Smooth muscle cell (in vitro differentiated cells): ENCODE results near the gene BOD1L1. TPM values are rescaled to one million over a fixed set of nuclear protein-coding genes. Genes with fewer than 3 reads are reported as not detected.

Experiments used
- DNase-seq: peaks from one replicate; lab custom pipeline; 2025; ENCODE audit not compliant: unreplicated experiment; lab: John Stamatoyannopoulos, UW
- H2AFZ ChIP-seq: fragments of 200-600 bp; sonication (generic); 2 replicates; pipeline ENCODE4 v1.6.0; 2016; ENCODE audit warnings: antibody characterized with exemption, low read depth, mild to moderate bottlenecking
- H3F3A ChIP-seq: fragments of 200-600 bp; sonication (generic); 2 replicates; pipeline ENCODE4 v1.6.0; 2017; ENCODE audit warnings: antibody characterized with exemption, low read depth
- H3K27ac ChIP-seq: fragments of 200-600 bp; sonication (generic); 2 replicates; pipeline ENCODE4 v1.5.1; 2016; ENCODE audit warnings: low read depth, mild to moderate bottlenecking
- H3K27me3 ChIP-seq: fragments of 200-600 bp; sonication (generic); 2 replicates; pipeline ENCODE4 v1.6.1; 2016; ENCODE audit warnings: low read depth, mild to moderate bottlenecking
- H3K36me3 ChIP-seq: fragments of 200-600 bp; sonication (generic); 2 replicates; pipeline ENCODE4 v1.5.1; 2016; ENCODE audit warnings: low read depth
- H3K4me1 ChIP-seq: fragments of 200-600 bp; sonication (generic); 2 replicates; pipeline ENCODE4 v1.5.1; 2016; ENCODE audit warnings: low read depth
- H3K4me2 ChIP-seq: fragments of 200-600 bp; sonication (generic); 2 replicates; pipeline ENCODE4 v1.6.0; 2016; ENCODE audit warnings: mild to moderate bottlenecking
- H3K4me3 ChIP-seq: fragments of 200-600 bp; sonication (generic); 2 replicates; pipeline ENCODE4 v1.5.1; 2016; ENCODE audit warnings: mild to moderate bottlenecking
- H3K79me2 ChIP-seq: fragments of 200-600 bp; sonication (generic); 2 replicates; pipeline ENCODE4 v1.6.0; 2016; ENCODE audit warnings: low read depth, mild to moderate bottlenecking
- H3K9ac ChIP-seq: fragments of 200-600 bp; sonication (generic); 2 replicates; pipeline ENCODE4 v1.6.0; 2016; ENCODE audit warnings: low read depth
- H3K9me3 ChIP-seq: fragments of 200-600 bp; sonication (generic); replicated peaks from 2 replicates; pipeline ENCODE4 v1.5.1; 2016; ENCODE audit warnings: low read depth
- H4K20me1 ChIP-seq: fragments of 200-600 bp; sonication (generic); 2 replicates; pipeline ENCODE4 v1.6.0; 2016; ENCODE audit warnings: low read depth
- WGBS: methylation state at CpG from one replicate; pipeline ENCODE4 v1.1.7; 2016; ENCODE audit warnings: low lambda C conversion rate; 5-methylcytosine and 5-hydroxymethylcytosine counted together
- polyA plus RNA-seq: library from polyadenylated mRNA; unstranded; fragments of >200 nt; fragmentation: Nextera tagmentation; extraction: Ambion mirVana; gene quantifications from 2 replicates; pipeline ENCODE4 v1.2.1, GENCODE V29; 2016
- total RNA-seq: library from RNA; depleted of rRNA; stranded (reverse); fragments of >200 nt; gene quantifications from 2 replicates; pipeline ENCODE4 v1.2.3, GENCODE V29; 2014
- TF ChIP-seq, protein P1 (sequence below): fragments of 200-600 bp; sonication (generic); IDR thresholded peaks from 2 replicates; pipeline ENCODE4 v1.5.1; 2017; ENCODE audit warnings: borderline replicate concordance, mild to moderate bottlenecking, antibody characterized with exemption; ENCODE audit not compliant: insufficient read depth, poor library complexity, severe bottlenecking

The BOD1L1 gene
- total and polyA plus RNA-seq, 2 experiments from 2014 or later = 9.8 to 30.9 TPM

DNA sequence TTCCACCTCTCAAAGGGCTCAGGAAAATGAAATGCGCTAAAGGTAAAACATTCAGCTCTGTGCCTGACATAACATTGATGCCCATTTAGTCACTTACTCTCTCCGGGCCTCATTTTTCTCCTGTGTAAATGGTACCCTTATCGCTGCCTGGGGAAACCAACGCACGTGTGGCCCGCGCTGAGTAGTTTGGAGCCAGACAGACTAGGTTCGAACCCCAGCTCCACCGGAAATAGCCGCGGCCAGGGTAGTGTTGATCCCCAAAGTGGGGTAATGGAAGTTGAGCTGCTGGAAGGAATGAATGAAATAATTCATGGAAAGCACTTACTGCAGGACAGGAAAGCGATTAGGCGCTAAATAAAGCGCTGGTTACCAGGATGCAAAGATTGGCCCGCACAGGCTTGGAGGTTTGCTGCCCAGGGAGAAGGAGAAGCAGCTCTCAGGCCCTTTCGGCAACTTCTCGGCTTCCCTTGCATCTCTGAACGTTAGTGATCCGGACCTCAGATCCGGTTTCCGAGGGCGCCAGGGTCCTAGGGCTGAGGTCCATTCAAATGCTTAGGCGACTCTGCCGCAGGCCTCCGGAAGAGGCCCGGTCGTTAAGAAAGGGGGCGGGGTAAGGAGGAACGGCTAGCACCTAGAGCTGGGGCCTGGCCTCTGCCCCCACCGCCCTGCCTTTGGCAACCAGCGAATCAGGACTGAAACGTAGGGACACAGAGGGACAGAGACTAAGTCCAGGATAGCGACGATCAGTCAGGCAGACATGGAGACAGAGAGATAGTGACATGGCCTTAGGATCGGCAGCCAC lies 96.5 kb downstream of the BOD1L1 start:
- Histone ChIP-seq H3K79me2 (no peaks in the 10 kb centered on the region), H3K27me3 (peaks cover 100% of the 10 kb centered on the region), H3K4me3 (peak overlapping the region; percentile 17), H3K4me2 (peak overlapping the region; percentile 66), H3K36me3 (no peaks in the 10 kb centered on the region), H2AFZ (peak overlapping the region; percentile 52), H3K9ac (no peak overlapping the region), H3F3A (no peaks in the 10 kb centered on the region), H3K4me1 (peaks cover 17% of the 10 kb centered on the region), H3K9me3 (no peaks in the 10 kb centered on the region), H4K20me1 (no peaks in the 10 kb centered on the region), H3K27ac (no peak overlapping the region)
- TF ChIP-seq, protein P1, sequence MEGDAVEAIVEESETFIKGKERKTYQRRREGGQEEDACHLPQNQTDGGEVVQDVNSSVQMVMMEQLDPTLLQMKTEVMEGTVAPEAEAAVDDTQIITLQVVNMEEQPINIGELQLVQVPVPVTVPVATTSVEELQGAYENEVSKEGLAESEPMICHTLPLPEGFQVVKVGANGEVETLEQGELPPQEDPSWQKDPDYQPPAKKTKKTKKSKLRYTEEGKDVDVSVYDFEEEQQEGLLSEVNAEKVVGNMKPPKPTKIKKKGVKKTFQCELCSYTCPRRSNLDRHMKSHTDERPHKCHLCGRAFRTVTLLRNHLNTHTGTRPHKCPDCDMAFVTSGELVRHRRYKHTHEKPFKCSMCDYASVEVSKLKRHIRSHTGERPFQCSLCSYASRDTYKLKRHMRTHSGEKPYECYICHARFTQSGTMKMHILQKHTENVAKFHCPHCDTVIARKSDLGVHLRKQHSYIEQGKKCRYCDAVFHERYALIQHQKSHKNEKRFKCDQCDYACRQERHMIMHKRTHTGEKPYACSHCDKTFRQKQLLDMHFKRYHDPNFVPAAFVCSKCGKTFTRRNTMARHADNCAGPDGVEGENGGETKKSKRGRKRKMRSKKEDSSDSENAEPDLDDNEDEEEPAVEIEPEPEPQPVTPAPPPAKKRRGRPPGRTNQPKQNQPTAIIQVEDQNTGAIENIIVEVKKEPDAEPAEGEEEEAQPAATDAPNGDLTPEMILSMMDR = no peak
- no peak for DNase-seq
- WGBS = 20% methylated on average over 35 of the region's 35 CpGs

DNA sequence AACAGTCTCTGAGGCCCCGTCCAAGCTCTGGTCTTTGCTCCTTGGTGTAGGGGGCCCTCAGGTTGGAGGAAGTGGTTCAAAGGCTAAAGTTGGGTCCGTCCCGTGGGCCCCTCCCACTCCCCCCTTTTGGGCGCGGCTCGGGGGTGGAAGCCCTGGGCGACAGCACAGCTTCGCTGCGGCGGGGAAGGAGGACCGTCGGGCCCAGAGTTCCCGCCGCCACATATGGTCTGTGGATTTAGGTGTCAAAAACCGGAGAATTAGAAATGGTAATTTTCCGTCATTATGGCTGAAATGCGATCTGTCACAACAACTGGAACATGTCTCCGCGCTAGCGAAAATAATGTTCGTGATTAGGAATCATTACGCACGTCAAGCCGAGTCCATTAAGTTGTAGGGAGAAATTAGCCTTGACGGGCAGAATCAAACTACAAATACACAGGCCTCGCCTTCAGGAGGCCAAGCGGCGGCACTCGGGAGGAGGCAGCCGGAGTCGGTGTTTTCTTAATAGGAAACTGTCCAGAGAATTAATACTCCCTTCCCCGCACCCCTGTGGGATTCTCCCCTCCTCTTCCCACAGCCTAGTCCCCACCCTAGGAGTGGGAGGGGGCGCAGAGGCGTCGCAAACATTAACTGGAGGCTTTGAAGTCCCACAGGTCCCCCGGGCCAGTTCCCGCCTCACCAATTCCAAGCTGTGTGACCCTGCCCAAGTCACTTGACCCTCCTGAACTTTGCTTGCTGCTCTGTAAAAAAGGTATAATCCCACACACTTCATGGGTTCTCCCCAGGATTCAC lies 98.2 kb downstream of the BOD1L1 start:
- H3K36me3 ChIP-seq = no peaks in the 10 kb centered on the region
- WGBS = 47% methylated on average over 37 of the region's 37 CpGs
- no peak for DNase-seq
- no peaks in the 10 kb centered on the region for H3K9me3 ChIP-seq
- TF ChIP-seq, protein P1 = no peak
- no peak overlapping the region for H2AFZ ChIP-seq
- H3K9ac ChIP-seq = no peak overlapping the region
- H3K4me2 ChIP-seq = no peak overlapping the region
- H4K20me1 ChIP-seq = no peaks in the 10 kb centered on the region
- peaks cover 11% of the 10 kb centered on the region for H3K4me1 ChIP-seq
- H3K79me2 ChIP-seq = no peaks in the 10 kb centered on the region
- no peaks in the 10 kb centered on the region for H3F3A ChIP-seq
- peaks cover 85% of the 10 kb centered on the region for H3K27me3 ChIP-seq
- H3K27ac ChIP-seq = no peak overlapping the region
- no peak overlapping the region for H3K4me3 ChIP-seq

DNA sequence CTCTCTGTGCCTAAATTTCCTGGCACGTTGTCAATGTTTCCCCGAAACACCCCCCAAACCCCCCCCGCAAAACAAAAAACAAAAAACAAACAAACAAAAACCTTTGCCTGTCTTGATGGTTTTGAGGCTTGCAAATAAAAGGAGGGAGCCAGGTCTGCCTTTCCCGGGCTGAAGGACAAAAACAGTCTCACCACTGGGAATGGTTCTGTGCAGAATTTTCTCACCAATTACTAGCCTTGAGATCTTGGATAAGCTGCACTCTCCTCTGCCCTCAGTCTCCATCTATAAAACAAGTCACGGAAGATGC lies 98.8 kb downstream of the BOD1L1 start:
- Histone ChIP-seq H2AFZ (no peak overlapping the region), H3K4me2 (no peak overlapping the region), H3K36me3 (no peaks in the 10 kb centered on the region), H3K4me1 (peaks cover 10% of the 10 kb centered on the region), H3K9me3 (no peaks in the 10 kb centered on the region), H3F3A (no peaks in the 10 kb centered on the region), H3K9ac (no peak overlapping the region), H3K27ac (no peak overlapping the region), H3K79me2 (no peaks in the 10 kb centered on the region), H3K4me3 (no peak overlapping the region), H4K20me1 (no peaks in the 10 kb centered on the region), H3K27me3 (peaks cover 85% of the 10 kb centered on the region)
- whole genome bisulfite sequencing = 38% methylated on average over 5 of the region's 5 CpGs
- DNase-seq = no peak
- TF ChIP-seq, protein P1 = no peak
